ENCODE data around the gene RNF38. TPM values are rescaled to one million over a fixed set of nuclear protein-coding genes. Genes with fewer than 3 reads are reported as not detected.

RNF38 gene
- total RNA-seq, 2 experiments from 2014 or later, result 9.0 to 25.5 TPM

GRCh38 chr9:36426348-36426747 lies 26.3 kb upstream of the RNF38 start:
- no peaks in the 10 kb centered on the region for H3K9me3 ChIP-seq (ENCODE audit: low read length)
- TF ChIP-seq EZH2phosphoT487 (IDR thresholded peaks at IDR 0.05; ENCODE audit: borderline replicate concordance, low read depth, low read length) (no peak), CTCF (conservative IDR thresholded peaks at IDR 0.05; ENCODE audit: low read length) (no peak)
- H2AFZ ChIP-seq (ENCODE audit: low read length), result no peak overlapping the region
- ChIA-PET POLR2A (no interaction called here), CTCF (ENCODE audit: unreplicated experiment) (no interaction called here)
- H4K20me1 ChIP-seq (ENCODE audit: insufficient read depth, low read length), result peaks cover 4% of the 10 kb centered on the region; the same call in 1 of the 2 replicates
- peaks cover 4% of the 10 kb centered on the region; the same call in 1 of the 2 replicates for H3K36me3 ChIP-seq (ENCODE audit: insufficient read depth, low read length)
- H3K79me2 ChIP-seq (ENCODE audit: insufficient read depth, low read depth, low read length), result no peaks in the 10 kb centered on the region
- H3K27ac ChIP-seq (ENCODE audit: low read depth, low read length, poor library complexity, severe bottlenecking), result no peak overlapping the region
- H3K4me1 ChIP-seq (ENCODE audit: insufficient read depth, low read length, poor library complexity, severe bottlenecking), result no peaks in the 10 kb centered on the region
- BruUV-seq (replicated peaks), result no TSS peak
- DNase-seq (ENCODE audit: low spot score), result no peak
- no peak overlapping the region for H3K4me3 ChIP-seq (ENCODE audit: low read depth, low read length, poor library complexity, severe bottlenecking)
- no peak overlapping the region for H3K4me2 ChIP-seq (ENCODE audit: low read length)
- intact Hi-C loops (cut with micrococcal nuclease; ENCODE audit: unreplicated experiment), result no loop called here
- H3K9me2 ChIP-seq (ENCODE audit: insufficient read depth, low read length), result no peaks in the 10 kb centered on the region

- CTCF ChIA-PET (ENCODE audit: unreplicated experiment), result no interaction called here
Observed at GRCh38 chr9:36424289-36425055, 24.4 kb upstream of the RNF38 start.

More at GRCh38 chr9:36424289-36425055, 24.4 kb upstream of the RNF38 start:
- H3K4me1 ChIP-seq (ENCODE audit: insufficient read depth, low read length, poor library complexity, severe bottlenecking), result no peaks in the 10 kb centered on the region
- POLR2A ChIA-PET, result no interaction called here
- TF ChIP-seq EZH2phosphoT487 (IDR thresholded peaks at IDR 0.05; ENCODE audit: borderline replicate concordance, low read depth, low read length) (no peak), CTCF (conservative IDR thresholded peaks at IDR 0.05; ENCODE audit: low read length) (no peak)
- H3K27ac ChIP-seq (ENCODE audit: low read depth, low read length, poor library complexity, severe bottlenecking), result no peak overlapping the region
- intact Hi-C loops (cut with micrococcal nuclease; ENCODE audit: unreplicated experiment), result no loop called here
- no peak overlapping the region for H3K4me2 ChIP-seq (ENCODE audit: low read length)
- DNase-seq (ENCODE audit: low spot score), result no peak
- no TSS peak for BruUV-seq (replicated peaks)
- H3K4me3 ChIP-seq (ENCODE audit: low read depth, low read length, poor library complexity, severe bottlenecking), result no peak overlapping the region
- H2AFZ ChIP-seq (ENCODE audit: low read length), result no peak overlapping the region
- H3K79me2 ChIP-seq (ENCODE audit: insufficient read depth, low read depth, low read length), result no peaks in the 10 kb centered on the region
- no peaks in the 10 kb centered on the region for H3K9me3 ChIP-seq (ENCODE audit: low read length)
- no peaks in the 10 kb centered on the region for H3K9me2 ChIP-seq (ENCODE audit: insufficient read depth, low read length)
- no peaks in the 10 kb centered on the region for H3K36me3 ChIP-seq (ENCODE audit: insufficient read depth, low read length)
- peaks cover 4% of the 10 kb centered on the region; the same call in 1 of the 2 replicates for H4K20me1 ChIP-seq (ENCODE audit: insufficient read depth, low read length)
